Astrocyte (in vitro differentiated cells and primary cell): ENCODE measurements around the gene MMP7. TPM values are rescaled to one million over a fixed set of nuclear protein-coding genes. Genes with fewer than 3 reads are reported as not detected.

Source experiments
- DNase-seq: peaks from one replicate; pipeline ENCODE4 v3.0.0-alpha.2; 2010; ENCODE audit warnings: low read depth
- FAIRE-seq: peaks from 2 replicates; lab custom pipeline; 2011; peaks lifted over from hg19 to GRCh38; lab: Jason Lieb, UNC
- H2AFZ ChIP-seq: 2 replicates; pipeline ENCODE4 v1.6.0; 2012; ENCODE audit warnings: low read depth, low read length, inconsistent platforms
- H3K27ac ChIP-seq: 2 replicates; pipeline ENCODE4 v1.5.1; 2011; ENCODE audit warnings: low read depth, low read length, inconsistent platforms
- H3K27me3 ChIP-seq: 2 replicates; pipeline ENCODE4 v1.6.0; 2011; ENCODE audit warnings: low read length, inconsistent platforms; ENCODE audit not compliant: insufficient read depth
- H3K36me3 ChIP-seq: 2 replicates; pipeline ENCODE4 v1.5.1; 2011; ENCODE audit warnings: low read length, inconsistent platforms; ENCODE audit not compliant: insufficient read depth
- H3K4me1 ChIP-seq: 2 replicates; pipeline ENCODE4 v1.5.1; 2011; ENCODE audit warnings: low read length, inconsistent platforms; ENCODE audit not compliant: insufficient read depth
- H3K4me2 ChIP-seq: 2 replicates; pipeline ENCODE4 v1.6.0; 2012; ENCODE audit warnings: low read length, inconsistent platforms
- H3K4me3 ChIP-seq: 2 replicates; pipeline ENCODE4 v1.5.1; 2011; ENCODE audit warnings: low read depth, mild to moderate bottlenecking, low read length, inconsistent platforms; ENCODE audit not compliant: insufficient read depth
- H3K79me2 ChIP-seq: 2 replicates; pipeline ENCODE4 v1.6.0; 2012; ENCODE audit warnings: mild to moderate bottlenecking, low read length, inconsistent platforms; ENCODE audit not compliant: insufficient read depth
- H3K9ac ChIP-seq: 2 replicates; pipeline ENCODE4 v1.6.0; 2012; ENCODE audit warnings: mild to moderate bottlenecking, low read length, inconsistent platforms
- H3K9me3 ChIP-seq: 2 replicates; pipeline ENCODE4 v1.5.1; 2012; ENCODE audit warnings: low read depth, mild to moderate bottlenecking, low read length, inconsistent platforms; ENCODE audit not compliant: insufficient read depth
- H4K20me1 ChIP-seq: 2 replicates; pipeline ENCODE4 v1.6.0; 2012; ENCODE audit warnings: low read length, inconsistent platforms; ENCODE audit not compliant: insufficient read depth
- H3K27ac Mint-ChIP-seq: one replicate; pipeline ENCODE4 v1.8.0; 2021; ENCODE audit warnings: mild to moderate bottlenecking, mixed read lengths; ENCODE audit not compliant: unreplicated experiment
- H3K27me3 Mint-ChIP-seq: one replicate; pipeline ENCODE4 v1.8.0; 2021; ENCODE audit warnings: low read depth, mixed read lengths; ENCODE audit not compliant: unreplicated experiment
- H3K36me3 Mint-ChIP-seq: one replicate; pipeline ENCODE4 v1.8.0; 2021; ENCODE audit warnings: low read depth, mixed read lengths; ENCODE audit not compliant: unreplicated experiment
- H3K4me1 Mint-ChIP-seq: one replicate; pipeline ENCODE4 v1.8.0; 2021; ENCODE audit warnings: low read depth, mixed read lengths; ENCODE audit not compliant: unreplicated experiment
- H3K4me3 Mint-ChIP-seq: one replicate; pipeline ENCODE4 v1.8.0; 2021; ENCODE audit warnings: mild to moderate bottlenecking, moderate library complexity, mixed read lengths; ENCODE audit not compliant: unreplicated experiment
- H3K9me3 Mint-ChIP-seq: one replicate; pipeline ENCODE4 v1.8.0; 2021; ENCODE audit warnings: mild to moderate bottlenecking, mixed read lengths; ENCODE audit not compliant: unreplicated experiment
- CTCF ChIP-seq: IDR thresholded peaks from 2 replicates; pipeline ENCODE4 v1.5.1; 2011; ENCODE audit warnings: low read depth, mild to moderate bottlenecking, inconsistent platforms, low read length, moderate library complexity; ENCODE audit not compliant: insufficient read depth
- EZH2 ChIP-seq: IDR thresholded peaks from 2 replicates; pipeline ENCODE4 v1.6.1; 2012; ENCODE audit warnings: mild to moderate bottlenecking, low read length, inconsistent platforms; ENCODE audit not compliant: insufficient read depth
- total RNA-seq: library from RNA; stranded (reverse); gene quantifications from 2 replicates; pipeline ENCODE4 v1.2.1, GENCODE V29; 2021

The MMP7 gene
- total RNA-seq, 1 donor from 2014 or later: 2.6 TPM

- Mint-ChIP-seq H3K4me3 (no peak overlapping the region), H3K9me3 (peaks cover 2% of the 10 kb centered on the region), H3K27me3 (no peaks in the 10 kb centered on the region), H3K27ac (no peak overlapping the region), H3K36me3 (no peaks in the 10 kb centered on the region), H3K4me1 (peaks cover 6% of the 10 kb centered on the region)
- Histone ChIP-seq H3K4me1 (no peaks in the 10 kb centered on the region), H3K27ac (no peak overlapping the region), H3K4me2 (no peak overlapping the region), H3K27me3 (no peaks in the 10 kb centered on the region), H3K79me2 (no peaks in the 10 kb centered on the region), H3K4me3 (no peak overlapping the region), H3K9me3 (no peaks in the 10 kb centered on the region), H4K20me1 (no peaks in the 10 kb centered on the region), H3K36me3 (no peaks in the 10 kb centered on the region), H2AFZ (no peak overlapping the region), H3K9ac (no peak overlapping the region)
- DNase-seq (peak; percentile 30), FAIRE-seq (no peak)
- TF ChIP-seq EZH2 (no peak), CTCF (no peak)
These were observed 12.1 kb downstream of the MMP7 start for GRCh38 chr11:102518296-102519094.

DNA sequence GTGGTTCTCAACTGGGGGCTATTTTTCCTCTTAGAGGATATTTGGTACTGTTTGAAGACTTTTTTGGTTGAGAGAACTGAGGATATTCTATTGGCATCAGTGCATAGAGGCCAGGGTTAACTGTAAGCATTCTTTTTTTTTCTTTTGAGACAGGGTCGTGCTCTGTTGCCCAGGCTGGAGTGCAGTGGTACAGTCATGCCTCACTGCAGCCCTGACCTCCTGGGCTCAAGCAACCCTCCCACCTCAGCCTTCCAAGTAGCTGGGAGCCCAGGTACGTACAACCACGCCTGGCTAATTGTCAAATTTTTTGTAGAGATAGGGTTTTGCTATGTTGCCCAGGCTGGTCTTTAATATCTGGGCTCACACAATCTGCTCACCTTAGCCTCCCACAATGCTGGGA, 12.9 kb downstream of the MMP7 start:
- H3K27me3 Mint-ChIP-seq: peaks cover 4% of the 10 kb centered on the region
- H3K36me3 Mint-ChIP-seq: no peaks in the 10 kb centered on the region
- Histone ChIP-seq H3K79me2 (no peaks in the 10 kb centered on the region), H3K4me3 (no peak overlapping the region), H3K4me2 (no peak overlapping the region), H4K20me1 (no peaks in the 10 kb centered on the region), H3K4me1 (no peaks in the 10 kb centered on the region), H2AFZ (no peak overlapping the region), H3K27me3 (no peaks in the 10 kb centered on the region), H3K9ac (no peak overlapping the region), H3K27ac (no peak overlapping the region), H3K9me3 (no peaks in the 10 kb centered on the region), H3K36me3 (no peaks in the 10 kb centered on the region)
- DNase-seq: no peak
- no peak overlapping the region for H3K4me3 Mint-ChIP-seq
- peaks cover 5% of the 10 kb centered on the region for H3K4me1 Mint-ChIP-seq
- peaks cover 2% of the 10 kb centered on the region for H3K9me3 Mint-ChIP-seq
- no peak for TF ChIP-seq CTCF
- TF ChIP-seq EZH2: no peak
- FAIRE-seq: no peak
- H3K27ac Mint-ChIP-seq: no peak overlapping the region

DNA sequence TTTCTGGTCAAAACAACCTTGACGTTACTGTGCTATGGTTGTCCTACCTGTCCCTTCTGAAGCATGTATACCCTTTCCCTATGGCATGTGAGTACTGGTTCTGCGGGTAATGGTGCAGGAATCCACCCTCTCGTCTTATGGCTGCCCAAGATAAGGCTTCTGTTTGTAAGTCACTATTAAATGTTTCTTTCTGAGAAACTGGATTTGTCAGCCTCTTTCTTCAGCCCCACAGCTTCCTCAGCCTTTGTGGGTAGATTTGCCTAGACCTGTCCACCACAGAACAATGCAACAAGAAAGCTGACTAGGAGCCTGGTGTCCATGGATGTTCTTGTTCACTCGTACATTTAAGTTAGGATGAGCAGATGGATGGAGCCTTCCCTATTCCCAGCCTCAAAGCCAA, 14.4 kb downstream of the MMP7 start:
- no peak overlapping the region for H3K27ac ChIP-seq
- no peak overlapping the region for H3K4me3 ChIP-seq
- no peaks in the 10 kb centered on the region for H3K79me2 ChIP-seq
- no peak for DNase-seq
- Mint-ChIP-seq H3K4me1 (no peaks in the 10 kb centered on the region), H3K27ac (no peak overlapping the region), H3K27me3 (peaks cover 4% of the 10 kb centered on the region), H3K4me3 (no peak overlapping the region), H3K9me3 (peaks cover 2% of the 10 kb centered on the region), H3K36me3 (no peaks in the 10 kb centered on the region)
- no peaks in the 10 kb centered on the region for H3K27me3 ChIP-seq
- H3K9ac ChIP-seq: no peak overlapping the region
- no peak overlapping the region for H2AFZ ChIP-seq
- TF ChIP-seq EZH2: no peak
- TF ChIP-seq CTCF: no peak
- no peaks in the 10 kb centered on the region for H3K36me3 ChIP-seq
- no peaks in the 10 kb centered on the region for H3K9me3 ChIP-seq
- H3K4me1 ChIP-seq: no peaks in the 10 kb centered on the region
- H4K20me1 ChIP-seq: no peaks in the 10 kb centered on the region
- FAIRE-seq: no peak
- no peak overlapping the region for H3K4me2 ChIP-seq
